ENCODE results near the gene RGCC. TPM values are rescaled to one million over a fixed set of nuclear protein-coding genes. Genes with fewer than 3 reads are reported as not detected.
A peak's percentile ranks its signal among the peaks of the same experiment; 100 is the strongest.

RGCC gene
- total and polyA plus RNA-seq, 9 of the 15 experiments (the other 6 are each of a cell fraction or from before 2014, with no cell fraction given) = 0.51 to 10.4 (median 5.8) TPM

GRCh38 chr13:41502031-41502430, 44.7 kb downstream of the RGCC start:
- no peaks in the 10 kb centered on the region for H4K20me1 ChIP-seq (replicated peaks; ENCODE audit: control insufficient read depth, insufficient read depth, low read length)
- no TSS peak for BruUV-seq (replicated peaks)
- no peak overlapping the region for H3K4me2 ChIP-seq (ENCODE audit: insufficient read depth, low read length)
- in situ Hi-C loops (cut with MboI) (no loop called here), intact Hi-C loops (cut with micrococcal nuclease) (no loop called here)
- H3K79me2 ChIP-seq (ENCODE audit: control insufficient read depth, insufficient read depth, low read length) = no peaks in the 10 kb centered on the region
- peaks cover 0 to 19% of the 10 kb centered on the region in 2 experiments; a peak in 3 of 5 replicates for H3K27me3 ChIP-seq (ENCODE audit: control insufficient read depth in 2 of 2, insufficient read depth in 2 of 2, low read length in 2 of 2)
- no peak overlapping the region for H2AFZ ChIP-seq (ENCODE audit: low read depth, low read length)
- no peaks in the 10 kb centered on the region for H3K36me3 ChIP-seq (ENCODE audit: control insufficient read depth, insufficient read depth, low read length)
- no peak for ATAC-seq
- H3K9me1 ChIP-seq (ENCODE audit: control insufficient read depth, insufficient read depth, low read length) = no peaks in the 10 kb centered on the region
- H3K4me1 ChIP-seq (replicated peaks in 1 of 2; ENCODE audit: control insufficient read depth in 2 of 2, insufficient read depth in 2 of 2, low read length in 2 of 2) = no peaks in the 10 kb centered on the region
- CTCF ChIA-PET (ENCODE audit: low intra/inter-chr PET ratio) = no interaction called here
- POLR2A ChIA-PET = interaction anchor here (1.1 kb wide), 1 partner anchor 10 kb away, joined by 4 read pairs; no protein-coding TSS in a partner anchor
- no peak for FAIRE-seq
- H3K27ac ChIP-seq (ENCODE audit: extremely low read depth, low read depth, low read length) = no peak overlapping the region
- DNase-seq (ENCODE audit: extremely low read depth in 1 of 4, low spot score in 3 of 4) = no peak
- H3K4me3 ChIP-seq = no peak overlapping the region
- no peaks in the 10 kb centered on the region for H3K9me3 ChIP-seq (replicated peaks; ENCODE audit: control insufficient read depth, insufficient read depth, low read depth, low read length)
- 17% methylated on average over 2 of the region's 5 CpGs for WGBS (ENCODE audit: insufficient coverage, low coverage, missing lambda C conversion rate)
- no peak overlapping the region for H3K9ac ChIP-seq (ENCODE audit: insufficient read depth in 1 of 2, low read depth in 2 of 2, low read length in 2 of 2)
- TF ChIP-seq NFRKB (IDR thresholded peaks at IDR 0.05; ENCODE audit: low read depth) = no peak
- no peak for TF ChIP-seq ZBTB11 (CRISPR knock-in tag; IDR thresholded peaks at IDR 0.05)
- no peak for TF ChIP-seq MAZ (CRISPR knock-in tag; conservative IDR thresholded peaks at IDR 0.05 in 1 of 2, IDR thresholded peaks at IDR 0.05 in 1 of 2)
- 0 out of 4 replicates have a peak, but pooled peaks of 1 of the 2 experiments have one; percentile 11 for TF ChIP-seq NRF1 (conservative IDR thresholded peaks at IDR 0.05 in 1 of 2, IDR thresholded peaks at IDR 0.05 in 1 of 2)

Data from K562 (cell line).